Omental fat pad (tissue), 4 donors: ENCODE data around the gene FNDC3A. TPM values are rescaled to one million over a fixed set of nuclear protein-coding genes. Genes with fewer than 3 reads are reported as not detected.

Experiments
- ATAC-seq: fragments of 150-250 bp; one replicate; pipeline ENCODE4 v1.9.1; 2016; ENCODE audit warnings: mild to moderate bottlenecking, moderate library complexity; ENCODE audit not compliant: low FRiP score
- DNase-seq: peaks from one replicate; pipeline ENCODE4 v3.0.0-alpha.2; 2019; ENCODE audit warnings: low spot score
- total RNA-seq, 4 donors: library from RNA; depleted of rRNA; stranded (reverse); fragments of >200 nt; gene quantifications; one replicate each; pipeline ENCODE4 v1.1.0, GENCODE V29; 2016
- TF ChIP-seq, protein P1 (sequence below), 3 donors: fragments of 450-650 bp; IDR thresholded peaks; one replicate each; pipeline ENCODE4 v1.5.1; 2016 to 2017; ENCODE audit warnings: antibody characterized with exemption in 3 of 3, mild to moderate bottlenecking in 3 of 3, moderate library complexity in 2 of 3

Gene FNDC3A
- total RNA-seq, 4 donors from 2014 or later: 53.7 to 59.8 (median 56.4) TPM

DNA sequence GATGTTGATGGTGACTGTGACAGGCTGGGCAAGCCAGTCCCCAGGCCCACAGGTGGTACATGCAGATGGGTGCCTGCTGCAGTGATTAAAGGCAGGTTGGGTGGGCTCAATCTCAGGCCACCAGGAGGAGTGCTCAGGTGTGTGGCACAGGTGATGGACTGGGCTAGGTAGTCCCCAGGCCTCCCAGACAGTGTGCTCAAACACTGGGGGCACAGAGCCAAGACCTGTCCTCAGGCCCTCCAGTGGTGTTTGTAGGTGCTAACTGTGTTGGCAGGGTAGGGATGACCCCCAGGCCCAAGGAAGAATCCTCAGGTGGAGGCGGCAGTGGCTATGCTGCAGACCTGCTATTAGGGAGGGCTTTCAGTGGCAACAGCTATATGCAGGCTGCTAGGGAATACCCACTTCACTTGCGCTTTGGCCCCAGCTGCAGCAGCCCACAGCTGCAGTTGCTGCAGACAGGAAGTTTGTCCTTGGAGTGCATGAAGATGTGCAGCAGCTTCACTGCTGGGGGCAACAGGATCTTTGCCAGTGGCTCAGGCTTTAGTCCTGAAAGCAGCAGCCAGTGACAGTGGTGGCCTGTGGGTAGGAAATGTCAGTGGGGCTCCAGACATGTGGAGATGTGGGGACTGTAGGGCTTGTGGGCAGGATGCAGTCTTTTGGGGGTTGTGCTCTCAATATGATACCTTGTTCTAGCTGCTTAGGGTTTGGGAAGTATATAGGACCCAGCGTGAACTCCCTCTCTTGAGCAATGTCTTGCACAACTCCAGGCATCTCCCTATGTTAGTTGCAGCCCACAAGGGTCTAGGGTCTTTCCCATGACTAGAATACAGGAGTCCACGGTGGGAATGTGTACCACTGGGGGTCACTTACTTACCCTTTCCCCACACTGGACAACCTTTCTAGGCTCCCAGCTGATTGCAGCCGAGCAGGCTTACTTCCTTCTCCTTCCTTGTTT lies 190.4 kb downstream of the FNDC3A start:
- DNase-seq: no peak

DNA sequence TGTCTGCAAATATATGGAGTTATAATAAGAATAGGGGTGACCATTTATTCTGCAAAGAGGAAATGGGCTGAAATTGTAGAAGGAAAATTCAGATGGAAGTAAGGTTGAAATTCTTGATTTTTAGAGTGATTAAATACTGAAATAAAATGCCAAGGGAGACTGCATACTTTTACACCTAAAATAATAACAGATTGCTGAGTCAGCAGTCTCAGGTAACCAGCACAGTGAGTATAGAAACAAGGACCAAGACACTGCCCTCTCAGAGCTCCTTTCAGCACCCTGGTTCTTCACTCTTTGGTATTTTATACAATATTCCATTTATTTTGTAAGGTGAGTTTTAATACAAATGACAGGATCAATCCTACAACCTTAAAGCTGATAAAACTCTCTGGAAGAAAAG lies 195.6 kb downstream of the FNDC3A start:
- ATAC-seq: no peak
- no peak for DNase-seq
- TF ChIP-seq, protein P1, sequence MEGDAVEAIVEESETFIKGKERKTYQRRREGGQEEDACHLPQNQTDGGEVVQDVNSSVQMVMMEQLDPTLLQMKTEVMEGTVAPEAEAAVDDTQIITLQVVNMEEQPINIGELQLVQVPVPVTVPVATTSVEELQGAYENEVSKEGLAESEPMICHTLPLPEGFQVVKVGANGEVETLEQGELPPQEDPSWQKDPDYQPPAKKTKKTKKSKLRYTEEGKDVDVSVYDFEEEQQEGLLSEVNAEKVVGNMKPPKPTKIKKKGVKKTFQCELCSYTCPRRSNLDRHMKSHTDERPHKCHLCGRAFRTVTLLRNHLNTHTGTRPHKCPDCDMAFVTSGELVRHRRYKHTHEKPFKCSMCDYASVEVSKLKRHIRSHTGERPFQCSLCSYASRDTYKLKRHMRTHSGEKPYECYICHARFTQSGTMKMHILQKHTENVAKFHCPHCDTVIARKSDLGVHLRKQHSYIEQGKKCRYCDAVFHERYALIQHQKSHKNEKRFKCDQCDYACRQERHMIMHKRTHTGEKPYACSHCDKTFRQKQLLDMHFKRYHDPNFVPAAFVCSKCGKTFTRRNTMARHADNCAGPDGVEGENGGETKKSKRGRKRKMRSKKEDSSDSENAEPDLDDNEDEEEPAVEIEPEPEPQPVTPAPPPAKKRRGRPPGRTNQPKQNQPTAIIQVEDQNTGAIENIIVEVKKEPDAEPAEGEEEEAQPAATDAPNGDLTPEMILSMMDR (IDR thresholded peaks at IDR 0.05): no peak

More for the DNA sequence above, 190.4 kb downstream of the FNDC3A start:
- no peak for ATAC-seq
- TF ChIP-seq, protein P1 (IDR thresholded peaks at IDR 0.05): no peak

DNA sequence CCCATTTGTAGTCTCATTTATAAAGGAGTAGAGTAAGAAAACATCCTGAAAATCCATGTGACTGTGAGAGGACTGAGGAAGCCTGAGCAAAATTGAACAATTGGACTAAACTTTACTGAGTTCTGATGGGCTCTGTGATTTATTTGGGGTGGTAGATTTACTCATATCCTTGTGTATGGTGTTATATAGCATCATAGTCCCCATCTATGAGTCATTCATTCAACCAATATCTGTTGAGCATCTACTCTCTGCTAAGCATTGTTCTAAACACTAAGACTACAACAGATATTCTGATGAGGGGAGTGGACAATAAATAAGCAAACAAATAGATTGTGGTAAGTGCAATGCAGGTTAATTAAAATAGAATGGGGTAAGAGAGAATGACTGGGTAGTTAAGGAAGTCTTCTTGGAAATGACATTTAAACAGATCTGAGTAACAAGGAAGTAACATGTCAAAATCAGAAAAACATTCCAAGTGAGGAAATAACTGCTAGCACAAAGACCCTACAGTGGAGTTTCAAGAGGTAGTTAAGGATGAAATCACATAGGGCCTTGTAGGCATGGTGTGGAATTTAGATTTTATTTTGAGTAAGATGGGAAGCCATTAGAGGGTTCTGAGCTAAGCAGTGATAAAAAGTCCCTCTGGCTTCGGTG lies 208.1 kb downstream of the FNDC3A start:
- ATAC-seq (no peak), DNase-seq (no peak)
- TF ChIP-seq, protein P1 (IDR thresholded peaks at IDR 0.05): no peak

DNA sequence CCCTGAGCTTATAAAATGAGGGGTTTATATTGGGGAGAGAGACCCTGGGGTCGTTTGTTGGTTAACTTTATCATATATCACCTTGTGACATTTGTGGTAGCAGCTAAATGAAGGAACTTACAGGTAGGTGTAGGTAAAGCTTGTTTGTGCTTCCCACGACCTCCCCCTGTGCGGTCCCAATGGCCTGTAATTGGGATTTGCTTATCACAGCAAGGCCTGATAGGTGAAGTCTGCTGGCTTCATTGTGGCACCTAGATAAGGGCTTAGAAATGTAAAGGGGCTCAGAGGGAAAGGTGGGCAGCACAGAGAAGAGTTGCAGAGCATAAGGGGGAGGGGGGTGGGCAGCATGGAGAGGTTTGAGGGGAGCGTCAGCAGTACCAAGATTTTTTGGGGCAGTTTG lies 208.9 kb downstream of the FNDC3A start:
- DNase-seq: no peak
- TF ChIP-seq, protein P1 (IDR thresholded peaks at IDR 0.05): no peak
- no peak for ATAC-seq

DNA sequence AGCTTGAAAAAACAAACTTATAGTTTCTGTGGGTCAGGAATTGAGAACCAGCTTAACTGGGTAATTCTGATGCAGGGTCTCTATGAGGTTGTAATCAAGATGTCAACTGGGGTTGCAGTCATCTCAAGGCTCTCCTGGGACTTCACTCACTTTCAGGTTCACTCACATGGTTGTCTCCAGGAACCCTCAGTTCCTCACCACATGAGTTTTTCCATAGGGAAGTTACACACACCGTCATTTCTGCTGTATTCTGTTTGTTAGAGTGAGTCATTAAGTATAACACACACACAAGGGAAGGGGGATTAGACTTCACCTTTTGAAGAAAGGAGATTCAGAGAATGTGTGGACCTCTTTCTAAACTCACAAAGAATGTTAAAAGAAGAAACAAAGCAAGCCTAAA lies 209.6 kb downstream of the FNDC3A start:
- TF ChIP-seq, protein P1 (IDR thresholded peaks at IDR 0.05): no peak

DNA sequence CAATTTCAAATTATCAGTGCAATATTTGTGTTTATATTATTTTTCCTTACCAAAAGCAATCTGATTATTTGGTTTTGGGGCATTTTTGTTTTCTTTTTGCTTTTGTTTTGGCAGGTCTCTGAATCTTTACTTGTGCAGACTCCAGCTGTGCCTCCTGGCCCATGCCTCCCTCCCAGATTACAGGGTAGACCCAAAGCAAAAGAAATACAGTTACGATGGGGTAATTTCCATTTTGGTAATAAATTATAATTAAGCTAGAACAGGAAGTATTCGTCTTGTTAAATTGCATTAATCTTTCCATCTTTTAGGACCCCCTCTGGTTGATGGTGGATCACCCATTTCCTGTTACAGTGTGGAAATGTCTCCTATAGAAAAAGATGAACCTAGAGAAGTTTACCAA lies 215.2 kb downstream of the FNDC3A start:
- no peak for ATAC-seq
- TF ChIP-seq, protein P1 (IDR thresholded peaks at IDR 0.05): no peak
- DNase-seq: no peak

More for the DNA sequence above, 209.6 kb downstream of the FNDC3A start:
- ATAC-seq (no peak), DNase-seq (no peak)
